ENCODE measurements around the gene TMEM178B. TPM values are rescaled to one million over a fixed set of nuclear protein-coding genes. Genes with fewer than 3 reads are reported as not detected.

The TMEM178B gene
- total and polyA plus RNA-seq, 12 donors = 0.24 to 4.9 (median 2.1) TPM

DNA sequence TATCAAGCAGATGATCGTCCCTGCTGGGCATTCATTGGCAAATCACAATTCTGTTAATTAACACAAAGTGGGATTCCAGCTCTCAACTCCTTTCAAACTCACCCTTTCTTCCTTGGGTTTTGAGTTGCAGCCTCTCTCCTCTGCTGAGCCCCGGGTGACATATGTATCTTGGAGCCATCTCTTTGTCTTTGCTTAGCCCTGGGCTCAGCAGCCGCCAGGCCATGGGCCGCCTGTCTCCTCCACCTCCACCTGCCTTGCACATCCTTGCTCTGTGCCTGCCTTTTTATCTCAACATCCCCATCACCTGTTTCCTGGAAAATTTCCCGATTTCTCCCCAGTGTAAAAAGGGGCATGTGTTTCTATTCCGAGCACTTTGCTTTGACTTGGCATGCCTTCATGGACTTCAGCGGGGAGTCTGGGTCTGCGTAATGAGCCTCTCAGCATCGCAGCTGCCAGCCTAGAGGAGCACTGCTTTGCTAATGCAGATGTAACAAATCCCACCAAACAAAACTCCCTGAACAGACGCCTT lies 336.0 kb downstream of the TMEM178B start:
- intact Hi-C loops (cut with DNase I) = no loop called here
- Histone ChIP-seq H3K9me3 (replicated peaks in 1 of 3) (no peaks in the 10 kb centered on the region), H3K36me3 (replicated peaks in 1 of 2) (no peaks in the 10 kb centered on the region), H3K27me3 (no peaks in the 10 kb centered on the region), H3K27ac (no peak overlapping the region), H3K4me1 (replicated peaks in 1 of 2) (no peaks in the 10 kb centered on the region), H3K4me3 (no peak overlapping the region)
- WGBS, 4 donors = 37 to 46% (median 44%) methylated on average over 10 of the region's 10 CpGs
- TF ChIP-seq, protein P1, sequence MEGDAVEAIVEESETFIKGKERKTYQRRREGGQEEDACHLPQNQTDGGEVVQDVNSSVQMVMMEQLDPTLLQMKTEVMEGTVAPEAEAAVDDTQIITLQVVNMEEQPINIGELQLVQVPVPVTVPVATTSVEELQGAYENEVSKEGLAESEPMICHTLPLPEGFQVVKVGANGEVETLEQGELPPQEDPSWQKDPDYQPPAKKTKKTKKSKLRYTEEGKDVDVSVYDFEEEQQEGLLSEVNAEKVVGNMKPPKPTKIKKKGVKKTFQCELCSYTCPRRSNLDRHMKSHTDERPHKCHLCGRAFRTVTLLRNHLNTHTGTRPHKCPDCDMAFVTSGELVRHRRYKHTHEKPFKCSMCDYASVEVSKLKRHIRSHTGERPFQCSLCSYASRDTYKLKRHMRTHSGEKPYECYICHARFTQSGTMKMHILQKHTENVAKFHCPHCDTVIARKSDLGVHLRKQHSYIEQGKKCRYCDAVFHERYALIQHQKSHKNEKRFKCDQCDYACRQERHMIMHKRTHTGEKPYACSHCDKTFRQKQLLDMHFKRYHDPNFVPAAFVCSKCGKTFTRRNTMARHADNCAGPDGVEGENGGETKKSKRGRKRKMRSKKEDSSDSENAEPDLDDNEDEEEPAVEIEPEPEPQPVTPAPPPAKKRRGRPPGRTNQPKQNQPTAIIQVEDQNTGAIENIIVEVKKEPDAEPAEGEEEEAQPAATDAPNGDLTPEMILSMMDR (IDR thresholded peaks at IDR 0.05) = no peak
- no peak for TF ChIP-seq POLR2A (IDR thresholded peaks at IDR 0.05)
- no peak for DNase-seq

GRCh38 chr7:141410353-141411000 lies 336.6 kb downstream of the TMEM178B start:
- H3K36me3 ChIP-seq (replicated peaks in 1 of 2) = no peaks in the 10 kb centered on the region
- no peaks in the 10 kb centered on the region for H3K9me3 ChIP-seq (replicated peaks in 1 of 3)
- no peaks in the 10 kb centered on the region for H3K4me1 ChIP-seq (replicated peaks in 1 of 2)
- H3K27me3 ChIP-seq = no peaks in the 10 kb centered on the region
- no peak overlapping the region for H3K27ac ChIP-seq
- WGBS, 4 donors = 83 to 88% (median 85%) methylated on average over 7 of the region's 7 CpGs
- TF ChIP-seq, protein P1 (IDR thresholded peaks at IDR 0.05) = no peak
- TF ChIP-seq POLR2A (IDR thresholded peaks at IDR 0.05) = no peak
- intact Hi-C loops (cut with DNase I) = no loop called here
- no peak overlapping the region for H3K4me3 ChIP-seq
- DNase-seq = no peak

- H3K36me3 ChIP-seq (replicated peaks in 1 of 2) = no peaks in the 10 kb centered on the region
- intact Hi-C loops (cut with DNase I) = no loop called here
- WGBS, 4 donors = 81 to 93% (median 91%) methylated on average over 4 of the region's 4 CpGs
- H3K4me3 ChIP-seq = no peak overlapping the region
- no peaks in the 10 kb centered on the region for H3K4me1 ChIP-seq (replicated peaks in 1 of 2)
- no peak for DNase-seq
- TF ChIP-seq, protein P1 (IDR thresholded peaks at IDR 0.05) = no peak
- no peak for TF ChIP-seq POLR2A (IDR thresholded peaks at IDR 0.05)
- H3K9me3 ChIP-seq (replicated peaks in 1 of 3) = no peaks in the 10 kb centered on the region
- H3K27ac ChIP-seq = no peak overlapping the region
- H3K27me3 ChIP-seq = no peaks in the 10 kb centered on the region
Observed at GRCh38 chr7:141411133-141411532, 337.3 kb downstream of the TMEM178B start.

DNA sequence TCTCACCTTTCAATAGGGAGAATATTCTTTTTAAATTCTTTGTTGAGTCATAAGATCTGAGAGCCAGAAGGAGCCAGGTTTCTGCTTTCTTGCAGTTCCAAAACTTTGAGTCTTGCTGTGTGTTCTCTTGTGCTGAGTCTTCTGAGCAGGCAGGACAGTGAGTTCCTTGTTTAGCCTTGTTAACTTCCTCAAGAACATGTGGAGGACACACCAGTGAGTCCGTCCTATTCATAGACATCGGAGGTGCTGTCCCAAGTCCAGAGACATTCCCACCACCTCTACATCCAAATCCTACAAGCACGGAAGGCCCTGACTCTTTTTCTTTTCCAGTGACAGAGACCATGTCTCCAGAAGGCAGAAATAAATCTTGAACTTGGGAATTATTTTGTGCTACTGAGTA lies 342.1 kb downstream of the TMEM178B start:
- TF ChIP-seq, protein P1 (IDR thresholded peaks at IDR 0.05) = no peak
- no peak for TF ChIP-seq POLR2A (IDR thresholded peaks at IDR 0.05)
- H3K27ac ChIP-seq = no peak overlapping the region
- H3K4me3 ChIP-seq = no peak overlapping the region
- DNase-seq = no peak
- no peaks in the 10 kb centered on the region for H3K4me1 ChIP-seq (replicated peaks in 1 of 2)
- 87 to 89% (median 88%) methylated on average over 3 of the region's 3 CpGs for WGBS, 4 donors
- intact Hi-C loops (cut with DNase I) = no loop called here
- no peaks in the 10 kb centered on the region for H3K27me3 ChIP-seq
- no peaks in the 10 kb centered on the region for H3K36me3 ChIP-seq (replicated peaks in 1 of 2)
- H3K9me3 ChIP-seq (replicated peaks in 1 of 3) = no peaks in the 10 kb centered on the region
